K562 (cell line): ENCODE results near the gene RFNG. TPM values are rescaled to one million over a fixed set of nuclear protein-coding genes. Genes with fewer than 3 reads are reported as not detected.
A peak's percentile ranks its signal among the peaks of the same experiment; 100 is the strongest.

ENCODE experiments used
- MNT ChIP-seq, 2 experiments: fragments of 450-650 bp; conservative IDR thresholded peaks; 2 replicates each; pipeline ENCODE4 v1.6.1; 2017; ENCODE audit warnings: mild to moderate bottlenecking in 2 of 2, moderate library complexity in 2 of 2
- RBM34 ChIP-seq: fragments of 200-400 bp; formaldehyde crosslinking; IDR thresholded peaks from 2 replicates; pipeline ENCODE4 v1.6.1; 2018; ENCODE audit warnings: low read length, borderline replicate concordance; ENCODE audit not compliant: insufficient read depth
- REST ChIP-seq, 2 experiments: fragments of 450-650 bp; formaldehyde crosslinking in 1 of 2; IDR thresholded peaks; 2 replicates each; pipeline versions ENCODE4 v1.4.0 to v1.6.1; 2014 to 2020; ENCODE audit warnings: mild to moderate bottlenecking in 2 of 2, borderline replicate concordance in 1 of 2, low read depth in 1 of 2
- TFE3 ChIP-seq: fragments of 450-650 bp; formaldehyde crosslinking; IDR thresholded peaks from 2 replicates; pipeline ENCODE4 v1.4.0; 2020; ENCODE audit warnings: mild to moderate bottlenecking, mixed read lengths
- ZBTB26 ChIP-seq: fragments of 450-650 bp; formaldehyde crosslinking; IDR thresholded peaks from 2 replicates; pipeline ENCODE4 v1.4.0; 2022; ENCODE audit warnings: missing genetic modification characterization
- ZKSCAN1 ChIP-seq: fragments of 150-350 bp; IDR thresholded peaks from 2 replicates; pipeline ENCODE4 v1.6.1; 2016; ENCODE audit warnings: low read depth, low read length
- ZMIZ1 ChIP-seq, 2 experiments: fragments of 150-350 bp in 1 of 2; IDR thresholded peaks; 2 replicates each; pipeline ENCODE4 v1.6.1; 2012 to 2016; ENCODE audit warnings: low read depth in 2 of 2, low read length in 2 of 2, mild to moderate bottlenecking in 1 of 2, moderate library complexity in 1 of 2
- ZNF644 ChIP-seq: fragments of 200-800 bp; sonication (Bioruptor generic); IDR thresholded peaks from 2 replicates; pipeline ENCODE4 v1.6.1; 2016; ENCODE audit warnings: low read depth, missing genetic modification characterization, missing compliant biosample characterization
- polyA plus RNA-seq, 8 experiments: library from polyadenylated mRNA; depleted of rRNA in 4 of 8; stranded (reverse) in 5 of 8; unstranded in 3 of 8; fragments of >200 nt; fragmentation: Nextera tagmentation in 2 of 8; fragmentation: Illumina TruSeq in 1 of 8; extraction: Ambion mirVana in 2 of 8; extraction: Trizol in 1 of 8; gene quantifications; 2 replicates each; pipeline versions ENCODE4 v1.2.1 to v1.2.3, GENCODE V29; 2011 to 2014; ENCODE audit warnings: inconsistent platforms in 1 of 8, missing spikeins in 1 of 8
- total RNA-seq, 7 experiments: library from RNA; depleted of rRNA in 6 of 7; stranded (reverse); fragments of >200 nt in 6 of 7; fragmentation: Illumina TruSeq in 2 of 7; extraction: Trizol in 2 of 7; gene quantifications; 2 replicates each; pipeline versions ENCODE4 v1.2.1 to v1.2.3, GENCODE V29; 2011 to 2021; ENCODE audit warnings: low replicate concordance in 1 of 7

Gene RFNG
- total and polyA plus RNA-seq, 9 of the 15 experiments (the other 6 are each of a cell fraction or from before 2014, with no cell fraction given): 0.32 to 32.8 (median 9.5) TPM

- TF ChIP-seq ZMIZ1 (IDR thresholded peaks at IDR 0.05; ENCODE audit: low read depth in 2 of 2, low read length in 2 of 2) (no peak; a peak in 2 of 4 replicates), TFE3 (CRISPR knock-in tag) (no peak), RBM34 (peak; percentile 83; the same call in 1 of the 2 replicates), ZBTB26 (CRISPR knock-in tag) (peak; percentile 35; the same call in 1 of the 2 replicates), MNT (conservative IDR thresholded peaks at IDR 0.05) (peak; percentile 94 to 98), ZNF644 (tag) (no peak), REST (IDR thresholded peaks at IDR 0.05; ENCODE audit: borderline replicate concordance) (peak; percentile 98), REST (CRISPR knock-in tag; IDR thresholded peaks at IDR 0.05; ENCODE audit: low read depth) (no peak), ZKSCAN1 (0 out of 2 replicates have a peak, but pooled peaks have one; percentile 17)
Measured at GRCh38 chr17:82037092-82037888, 14.3 kb downstream of the RFNG start, which contains the start of gene DCXR (continued).
